ENCODE measurements around the gene GRIK5. TPM values are rescaled to one million over a fixed set of nuclear protein-coding genes. Genes with fewer than 3 reads are reported as not detected.

Gene GRIK5
- total RNA-seq, result 36.9 TPM

GRCh38 chr19:42069619-42070351, at the start of gene GRIK5:
TSS of gene GRIK5 (minus strand) at chr19:42070206. CDS start at chr19:42065770, 4,436 bp downstream.

GRCh38 chr19:42075616-42076379, 5.8 kb upstream of the GRIK5 start, which contains the start of gene ZNF574:
TSS of gene ZNF574 (plus strand) at chr19:42076166. CDS start at chr19:42078607, 2,441 bp downstream.

GRCh38 chr19:41993612-41994483, 76.2 kb downstream of the GRIK5 start, which contains the start of gene ATP1A3:
TSS of gene ATP1A3 (minus strand) at chr19:41994230. CDS start at chr19:41994076, 154 bp downstream.

GRCh38 chr19:41959056-41960053, 110.7 kb downstream of the GRIK5 start, which contains the start of gene RABAC1:
TSS of gene RABAC1 (minus strand) at chr19:41959321. CDS start at chr19:41959292, 29 bp downstream.

Other genes with a start within 250 kb of the GRIK5 start
- gene LYPD4, start 225.5 kb downstream of the GRIK5 start, total RNA-seq, result not detected
- not detected for gene DMRTC2, start 225.2 kb downstream of the GRIK5 start, total RNA-seq
- gene RPS19, start 210.0 kb downstream of the GRIK5 start, total RNA-seq, result 374 TPM
- not detected for gene CD79A, start 192.9 kb downstream of the GRIK5 start, total RNA-seq
- gene ARHGEF1, start 187.0 kb downstream of the GRIK5 start, total RNA-seq, result 24.4 TPM
- gene ERFL, start 141.8 kb downstream of the GRIK5 start, total RNA-seq, result not detected
- gene RABAC1, start 110.9 kb downstream of the GRIK5 start, total RNA-seq, result 77.9 TPM
- gene ATP1A3, start 76.0 kb downstream of the GRIK5 start, total RNA-seq, result 217 TPM
- 16.3 TPM for gene ZNF574, start 6.0 kb upstream of the GRIK5 start, total RNA-seq
- gene POU2F2, start 62.2 kb upstream of the GRIK5 start, total RNA-seq, result 12.2 TPM
- gene DEDD2, start 147.5 kb upstream of the GRIK5 start, total RNA-seq, result 23.2 TPM
- gene ZNF526, start 150.1 kb upstream of the GRIK5 start, total RNA-seq, result 6.9 TPM
- gene GSK3A, start 172.4 kb upstream of the GRIK5 start, total RNA-seq, result 33.2 TPM
- gene ERF, start 184.9 kb upstream of the GRIK5 start, total RNA-seq, result 9.4 TPM
- gene CIC, start 199.0 kb upstream of the GRIK5 start, total RNA-seq, result 38.2 TPM
- gene PRR19, start 231.9 kb upstream of the GRIK5 start, total RNA-seq, result 2.8 TPM
- gene PAFAH1B3, start 232.4 kb upstream of the GRIK5 start, total RNA-seq, result 203 TPM
- gene TMEM145, start 243.1 kb upstream of the GRIK5 start, total RNA-seq, result 77.6 TPM

Data from parietal lobe (tissue), 1 donor.